ENCODE data around the gene EME1.
A peak's percentile ranks its signal among the peaks of the same experiment; 100 is the strongest.

EME1 gene

GRCh38 chr17:50348522-50349242 lies 24.3 kb upstream of the EME1 start:
- DNase-seq, result no peak

- DNase-seq, result no peak
Observed at GRCh38 chr17:50349243-50349600, 23.8 kb upstream of the EME1 start.

- DNase-seq, result no peak
Observed at GRCh38 chr17:50350733-50351132, 22.3 kb upstream of the EME1 start.

GRCh38 chr17:50352072-50352692 lies 20.8 kb upstream of the EME1 start:
- peak; percentile 19 for DNase-seq

- DNase-seq, result no peak
Observed at GRCh38 chr17:50352693-50353599, 20.1 kb upstream of the EME1 start.

GRCh38 chr17:50353600-50354195 lies 19.3 kb upstream of the EME1 start:
- DNase-seq, result no peak

- DNase-seq, result no peak
Observed at GRCh38 chr17:50354198-50354597, 18.8 kb upstream of the EME1 start.

GRCh38 chr17:50354776-50355175 lies 18.3 kb upstream of the EME1 start:
- no peak for DNase-seq

GRCh38 chr17:50355336-50355700 lies 17.7 kb upstream of the EME1 start:
- no peak for DNase-seq

- DNase-seq, result no peak
Observed at GRCh38 chr17:50355701-50356341, 17.2 kb upstream of the EME1 start.

GRCh38 chr17:50356418-50356817 lies 16.6 kb upstream of the EME1 start:
- DNase-seq, result no peak

GRCh38 chr17:50356892-50357510 lies 16.0 kb upstream of the EME1 start:
- no peak for DNase-seq

GRCh38 chr17:50358177-50358576 lies 14.9 kb upstream of the EME1 start:
- no peak for DNase-seq

GRCh38 chr17:50359005-50359699 lies 13.9 kb upstream of the EME1 start:
- DNase-seq, result no peak

- DNase-seq, result no peak
Observed at GRCh38 chr17:50359998-50360461, 13.0 kb upstream of the EME1 start.

GRCh38 chr17:50360486-50361115 lies 12.4 kb upstream of the EME1 start:
- no peak for DNase-seq

- peak; percentile 4 for DNase-seq
Observed at GRCh38 chr17:50361561-50362480, 11.2 kb upstream of the EME1 start.

- no peak for DNase-seq
Observed at GRCh38 chr17:50362661-50363060, 10.4 kb upstream of the EME1 start.

- DNase-seq, result peak; percentile 21
Observed at GRCh38 chr17:50363217-50364060, 9.6 kb upstream of the EME1 start.

Measured in NCI-H446 treated with DMSO at 0.1 percent for 48 hours (cell line).